ENCODE data around the gene NUF2. TPM values are rescaled to one million over a fixed set of nuclear protein-coding genes. Genes with fewer than 3 reads are reported as not detected.
"Not testable (repeated sequence)": the region's sequence is repeated elsewhere in the genome, so short reads cannot be mapped to it uniquely, and the experiment has no call there.

NUF2 gene
- 13.2 TPM for polyA plus RNA-seq (2013, experiment 1 of 2; ENCODE audit: insufficient read length)
- 15.0 TPM for polyA plus RNA-seq (2013, experiment 2 of 2; ENCODE audit: insufficient read length)

GRCh38 chr1:163321311-163322305 lies at the start of gene NUF2:
TSS of gene NUF2 (plus strand) at chr1:163321954. CDS start at chr1:163326052, 4,098 bp downstream.
- DNase-seq: peak; percentile 99

DNA sequence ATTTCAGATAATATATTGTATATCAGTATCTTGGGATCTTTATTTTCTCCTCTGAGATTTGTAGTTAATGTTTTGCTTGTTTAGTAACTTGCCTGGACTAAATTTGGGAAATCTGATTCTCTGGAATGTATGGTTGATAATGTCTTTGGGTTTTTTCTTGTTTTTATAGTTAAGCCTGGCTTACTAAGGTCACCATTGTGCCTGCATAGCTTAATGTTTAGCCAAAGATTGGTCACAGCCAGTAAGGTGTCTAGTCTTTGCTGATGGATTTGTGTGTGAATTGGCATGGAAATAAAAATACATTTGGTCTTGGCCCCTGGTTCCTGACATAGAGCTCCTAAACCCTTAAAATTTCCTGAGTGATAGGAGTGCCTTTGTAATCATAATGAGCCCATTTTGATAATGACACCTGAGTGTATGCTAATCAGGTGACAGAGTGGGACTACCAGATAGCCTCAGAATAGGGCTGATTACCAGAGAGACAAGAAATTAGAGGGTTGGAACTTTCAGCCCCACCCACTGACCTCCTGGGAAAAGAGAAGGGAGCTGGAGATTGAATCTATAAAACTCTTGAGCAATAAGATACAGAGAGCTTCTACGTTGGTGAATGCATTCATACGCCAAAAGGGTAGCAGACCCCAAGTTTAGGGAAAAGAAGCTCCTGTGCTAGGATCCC lies 47.9 kb upstream of the NUF2 start:
- no peak for DNase-seq

GRCh38 chr1:163275222-163275621 lies 46.5 kb upstream of the NUF2 start:
- DNase-seq: peak; percentile 11

GRCh38 chr1:163278602-163279001 lies 43.2 kb upstream of the NUF2 start:
- no peak for DNase-seq

DNA sequence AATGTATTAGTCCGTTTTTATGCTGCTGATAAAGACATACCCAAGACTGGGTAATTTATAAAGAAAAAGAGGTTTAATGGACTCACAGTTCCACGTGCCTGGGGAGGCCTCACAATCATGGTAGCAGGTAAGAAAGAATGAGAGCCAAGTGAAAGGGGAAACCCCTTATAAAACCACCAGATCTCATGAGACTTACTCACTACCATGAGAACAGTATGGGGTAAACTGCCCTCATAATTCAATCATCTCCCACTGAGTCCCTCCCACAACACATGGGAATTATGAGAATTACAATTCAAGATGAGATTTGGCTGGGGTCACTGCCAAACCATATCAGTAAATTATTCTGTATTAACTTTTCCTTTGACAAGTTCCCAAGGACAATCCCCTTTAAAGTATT lies 36.9 kb upstream of the NUF2 start:
- not testable (repeated sequence) for DNase-seq

GRCh38 chr1:163290025-163290640 lies 31.6 kb upstream of the NUF2 start:
- no peak for DNase-seq

GRCh38 chr1:163291461-163291860 lies 30.3 kb upstream of the NUF2 start:
- no peak for DNase-seq

DNA sequence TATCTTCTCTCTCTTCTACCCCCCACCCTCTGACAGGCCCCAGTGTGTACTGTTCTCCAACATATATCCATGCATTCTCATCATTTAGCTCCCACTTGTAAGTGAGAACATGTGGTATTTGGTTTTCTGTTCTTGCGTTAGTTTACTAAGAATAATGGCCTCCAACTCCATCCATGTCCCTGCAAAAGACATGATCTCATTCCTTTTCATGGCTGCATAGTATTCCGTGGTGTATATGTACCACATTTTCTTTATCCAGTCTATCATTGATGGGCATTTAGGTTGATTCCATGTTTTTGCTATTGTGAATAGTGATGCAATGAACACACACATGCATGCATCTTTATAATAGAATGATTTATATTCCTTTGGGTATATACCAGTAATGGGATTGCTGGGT lies 29.6 kb upstream of the NUF2 start:
- DNase-seq: not testable (repeated sequence)

DNA sequence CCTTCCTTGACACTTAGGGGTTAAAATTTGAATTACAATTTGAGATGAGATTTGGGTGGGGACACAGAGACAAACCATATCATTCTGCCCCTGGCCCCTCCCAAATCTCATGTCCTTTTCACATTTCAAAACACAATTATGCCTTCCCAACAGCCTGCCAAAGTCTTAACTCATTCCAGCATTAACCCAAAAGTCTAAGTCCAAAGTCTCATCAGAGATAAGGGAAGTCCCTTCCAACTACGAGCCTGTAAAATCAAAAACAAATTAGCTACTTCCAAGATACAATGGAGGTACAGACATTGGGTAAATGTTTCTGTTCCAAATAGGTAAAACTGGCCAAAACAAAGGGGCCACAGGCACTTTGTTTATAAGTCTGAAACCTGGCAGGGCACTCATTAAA lies 28.3 kb upstream of the NUF2 start:
- DNase-seq: not testable (repeated sequence)

DNA sequence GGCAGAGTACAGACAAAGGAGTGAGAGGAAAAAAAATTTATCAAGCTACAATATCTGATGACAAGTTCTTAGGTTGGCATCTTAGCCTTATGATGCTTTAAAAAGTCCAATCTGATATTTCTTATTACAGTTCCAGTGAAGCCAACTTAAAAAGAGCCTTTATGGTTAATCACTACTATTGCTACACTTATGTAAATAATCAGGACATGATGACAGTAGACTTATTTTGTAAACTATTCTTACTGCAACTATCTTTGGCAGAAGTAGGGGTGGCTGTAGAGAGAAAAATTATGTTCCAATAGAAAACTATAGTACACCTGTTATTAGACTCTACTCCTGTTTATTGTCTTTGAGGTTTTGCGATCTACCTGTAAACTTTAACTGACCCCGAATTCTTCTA lies 25.8 kb upstream of the NUF2 start:
- no peak for DNase-seq

- DNase-seq: no peak
These were observed 25.1 kb upstream of the NUF2 start for GRCh38 chr1:163296504-163297263.

- no peak for DNase-seq
These were observed 23.4 kb upstream of the NUF2 start for GRCh38 chr1:163298365-163298764.

GRCh38 chr1:163300568-163300967 lies 21.2 kb upstream of the NUF2 start:
- DNase-seq: no peak

- no peak for DNase-seq
These were observed 18.2 kb upstream of the NUF2 start for GRCh38 chr1:163303561-163303960.

- no peak for DNase-seq
These were observed 16.3 kb upstream of the NUF2 start for GRCh38 chr1:163305441-163305840.

GRCh38 chr1:163307479-163308171 lies 14.1 kb upstream of the NUF2 start:
- peak; percentile 69 for DNase-seq

DNA sequence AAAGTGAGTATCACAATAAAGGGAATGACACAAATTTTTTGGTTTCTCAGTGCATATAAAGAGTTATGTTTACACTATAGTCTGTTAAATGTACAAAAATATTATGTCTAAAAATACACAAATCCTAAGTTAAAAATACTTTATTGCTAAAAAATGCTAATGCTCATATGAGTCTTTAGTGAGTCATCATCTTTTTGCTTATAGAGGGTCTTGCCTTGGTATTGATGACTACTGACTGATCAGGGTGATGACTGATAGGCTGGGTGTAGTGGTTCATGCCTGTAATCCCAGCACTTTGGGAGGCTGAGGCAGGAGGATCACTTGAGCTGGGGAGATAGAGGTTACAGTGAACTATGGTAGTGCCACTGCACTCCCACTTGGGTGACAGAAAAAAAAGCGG lies 12.9 kb upstream of the NUF2 start:
- DNase-seq: no peak

- peak; percentile 54 for DNase-seq
These were observed 5.9 kb upstream of the NUF2 start for GRCh38 chr1:163315773-163316374.

- DNase-seq: no peak
These were observed 863 bp upstream of the NUF2 start for GRCh38 chr1:163320891-163321290.

DNA sequence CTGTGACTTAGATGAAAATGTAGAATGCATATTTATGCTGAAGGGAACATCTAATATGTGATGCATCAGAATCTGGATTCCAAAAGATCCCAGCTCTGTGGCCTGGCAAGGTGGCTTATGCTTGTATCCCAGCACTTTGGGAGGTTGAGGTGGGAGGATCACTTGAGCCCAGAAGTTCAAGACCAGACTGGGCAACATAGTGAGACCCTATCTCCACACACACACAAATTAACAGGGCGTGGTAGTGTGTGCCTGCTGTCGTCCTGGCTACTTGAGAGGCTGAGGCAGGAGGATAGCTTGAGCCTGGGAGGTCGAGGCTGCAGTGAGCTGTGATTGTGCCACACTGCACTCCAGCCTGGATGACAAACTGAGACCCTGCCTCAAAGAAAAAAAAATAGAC lies 1.6 kb downstream of the NUF2 start:
- DNase-seq: not testable (repeated sequence)

DNA sequence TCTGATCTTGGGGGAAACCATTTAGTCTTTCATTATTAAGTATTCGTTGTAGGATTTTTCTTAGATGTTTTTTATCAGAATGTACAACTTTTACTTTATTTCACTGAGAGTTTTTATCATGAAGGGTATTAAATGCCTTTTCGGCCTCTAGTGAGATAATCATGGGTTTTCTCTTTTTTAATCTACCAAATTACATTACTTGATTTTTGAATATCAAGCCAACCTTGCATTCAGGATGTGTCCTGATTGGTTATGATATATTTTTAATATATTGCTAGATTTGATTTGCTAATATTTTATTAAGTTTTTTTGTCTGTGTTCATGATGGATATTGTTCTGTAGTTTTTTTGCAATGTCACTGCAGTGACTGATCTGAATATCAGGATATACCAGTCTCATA lies 9.4 kb downstream of the NUF2 start:
- DNase-seq: no peak

Data from fibroblast of skin of scalp (primary cell).